CD4-positive, alpha-beta T cell (primary cell): Measurements from ENCODE around the gene GLB1L2. TPM values are rescaled to one million over a fixed set of nuclear protein-coding genes. Genes with fewer than 3 reads are reported as not detected.
A peak's percentile ranks its signal among the peaks of the same experiment; 100 is the strongest.

Source experiments
- ATAC-seq: fragments of 200-7000 bp; cut with Tn5 transposase; one replicate; pipeline ENCODE4 v1.10.0; 2022; ENCODE audit warnings: mild to moderate bottlenecking; ENCODE audit not compliant: poor library complexity
- CTCF ChIA-PET: fragments of 350-600 bp; sonication (Branson Sonifier 250); formaldehyde crosslinking; loops from one replicate; lab custom pipeline; 2021; ENCODE audit warnings: antibody characterized with exemption, inconsistent platforms; lab: Charles Lee
- POLR2A ChIA-PET: fragments of 350-600 bp; sonication (Branson Sonifier 250); formaldehyde crosslinking; loops from one replicate; lab custom pipeline; 2021; ENCODE audit warnings: antibody characterized with exemption, inconsistent platforms; lab: Charles Lee
- DNase-seq, 14 experiments: peaks; one replicate each; pipeline ENCODE4 v3.0.0-alpha.2; 2013 to 2020; ENCODE audit warnings: mixed read lengths in 2 of 14
- H3K27ac ChIP-seq, 2 donors: one replicate each; pipeline versions ENCODE4 v1.5.1 to v1.7.0; 2013; ENCODE audit warnings: low read length in 2 of 2, low read depth in 1 of 2, mild to moderate bottlenecking in 1 of 2
- H3K27me3 ChIP-seq, 2 experiments: 1 replicate in 1 of 2; 2 replicates in 1 of 2; pipeline versions ENCODE4 v1.6.1 to v1.7.0; 2013; ENCODE audit warnings: low read length in 2 of 2, control low read depth in 1 of 2, mild to moderate bottlenecking in 1 of 2, moderate library complexity in 1 of 2; ENCODE audit not compliant: insufficient read depth in 2 of 2, control insufficient read depth in 1 of 2
- H3K36me3 ChIP-seq: one replicate; pipeline ENCODE4 v1.6.1; 2013; ENCODE audit warnings: low read length, control low read depth; ENCODE audit not compliant: insufficient read depth
- H3K4me1 ChIP-seq: one replicate; pipeline ENCODE4 v1.6.1; 2013; ENCODE audit warnings: low read length, control low read depth; ENCODE audit not compliant: insufficient read depth
- H3K4me3 ChIP-seq: one replicate; pipeline ENCODE4 v1.5.1; 2013; ENCODE audit warnings: mild to moderate bottlenecking, low read length, moderate library complexity
- H3K9me3 ChIP-seq, 2 experiments: 1 replicate in 1 of 2; 2 replicates in 1 of 2; pipeline versions ENCODE4 v1.6.1 to v1.7.0; 2013; ENCODE audit warnings: low read length in 2 of 2, mild to moderate bottlenecking in 2 of 2, control low read depth in 1 of 2, moderate library complexity in 1 of 2; ENCODE audit not compliant: control insufficient read depth in 1 of 2, insufficient read depth in 1 of 2
- H3K27ac Mint-ChIP-seq: one replicate; pipeline ENCODE4 v1.8.0; 2020; ENCODE audit warnings: mixed read lengths
- H3K27me3 Mint-ChIP-seq: one replicate; pipeline ENCODE4 v1.8.0; 2021; ENCODE audit warnings: mixed read lengths
- H3K36me3 Mint-ChIP-seq: one replicate; pipeline ENCODE4 v1.8.0; 2021; ENCODE audit warnings: low read depth, mixed read lengths
- H3K4me1 Mint-ChIP-seq: one replicate; pipeline ENCODE4 v1.8.0; 2021; ENCODE audit warnings: low read depth, mixed read lengths
- H3K4me3 Mint-ChIP-seq: one replicate; pipeline ENCODE4 v1.8.0; 2020; ENCODE audit warnings: mild to moderate bottlenecking, mixed read lengths
- H3K9me3 Mint-ChIP-seq: one replicate; pipeline ENCODE4 v1.8.0; 2020; ENCODE audit warnings: mixed read lengths
- intact Hi-C, 2 experiments: fragments of 100-400 bp; cut with DNase I in 1 of 2; cut with micrococcal nuclease in 1 of 2; formaldehyde crosslinking; loops; one replicate each; pipeline versions ENCODE4 v1.15.1 to v1.9.0; 2023 to 2025; cut with DNase I, micrococcal nuclease
- total RNA-seq, 174 experiments: library from RNA in 2 of 174; stranded (reverse) in 2 of 174; gene quantifications; one replicate each; pipeline ENCODE4 v1.2.3 and lab custom pipeline; 2021 to 2026
- TF ChIP-seq, protein P1 (sequence below): fragments of 200-600 bp; IDR thresholded peaks from one replicate; pipeline ENCODE4 v1.8.0; 2022; ENCODE audit warnings: antibody characterized with exemption, mild to moderate bottlenecking

GLB1L2 gene
- total RNA-seq, 2 experiments from 2014 or later = 0.59 to 0.63 TPM

DNA sequence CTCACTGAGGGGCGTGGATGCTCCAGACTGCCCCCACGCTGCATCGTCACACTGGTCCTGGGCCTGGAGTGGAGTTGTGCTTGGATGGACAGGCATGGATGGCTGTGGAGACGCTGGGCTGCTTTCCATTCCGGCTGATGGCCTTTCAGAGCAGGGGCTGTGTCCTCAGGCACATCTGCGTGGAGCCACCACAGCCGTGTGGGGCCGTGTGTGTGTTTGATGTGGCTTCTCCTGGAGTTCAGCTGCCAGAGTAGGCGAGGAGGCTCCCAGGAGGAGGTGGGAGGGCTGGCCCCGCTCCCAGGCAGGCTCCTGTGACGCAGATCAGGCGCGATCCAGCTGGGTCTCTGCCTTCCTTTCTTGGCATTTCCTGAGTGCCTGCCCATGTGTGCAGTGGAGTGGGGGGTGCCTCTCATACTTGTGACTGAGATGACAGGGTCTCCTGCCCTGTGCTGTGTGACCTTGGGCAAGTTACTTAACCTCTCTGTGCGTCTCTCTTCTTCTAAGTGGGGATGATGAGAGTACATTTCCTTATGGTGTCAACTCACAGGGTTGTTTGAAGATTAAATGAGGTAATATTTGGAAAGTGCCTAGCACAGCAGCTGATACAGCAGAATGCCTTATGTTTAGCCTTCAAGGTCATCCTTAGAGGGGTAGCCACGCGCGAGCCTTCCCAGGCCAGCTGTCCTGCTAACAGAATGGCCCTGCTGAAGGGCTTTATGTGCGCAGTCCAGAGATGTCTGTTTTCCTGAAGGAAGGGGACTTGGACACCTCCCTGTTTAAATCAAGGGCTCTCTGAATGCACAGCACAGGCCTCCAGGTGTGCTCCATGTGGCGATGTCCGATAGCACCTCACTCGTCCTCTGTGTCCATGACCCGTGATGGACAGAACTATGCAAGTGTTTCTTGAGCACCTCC is 33.5 kb downstream of the GLB1L2 start:
- Mint-ChIP-seq H3K36me3 (no peaks in the 10 kb centered on the region), H3K9me3 (no peaks in the 10 kb centered on the region), H3K4me3 (no peak overlapping the region), H3K27ac (no peak overlapping the region), H3K4me1 (peaks cover 6% of the 10 kb centered on the region), H3K27me3 (peaks cover 9% of the 10 kb centered on the region)
- Histone ChIP-seq H3K9me3 (peaks cover 0 to 5% of the 10 kb centered on the region in 2 experiments), H3K27me3 (no peaks in the 10 kb centered on the region), H3K27ac (no peak overlapping the region), H3K36me3 (no peaks in the 10 kb centered on the region), H3K4me1 (peaks cover 3% of the 10 kb centered on the region), H3K4me3 (no peak overlapping the region)
- ATAC-seq = no peak
- POLR2A ChIA-PET = no interaction called here
- peak in 1 of 14 experiments; percentile 9 for DNase-seq
- intact Hi-C loops = no loop called here
- TF ChIP-seq, protein P1, sequence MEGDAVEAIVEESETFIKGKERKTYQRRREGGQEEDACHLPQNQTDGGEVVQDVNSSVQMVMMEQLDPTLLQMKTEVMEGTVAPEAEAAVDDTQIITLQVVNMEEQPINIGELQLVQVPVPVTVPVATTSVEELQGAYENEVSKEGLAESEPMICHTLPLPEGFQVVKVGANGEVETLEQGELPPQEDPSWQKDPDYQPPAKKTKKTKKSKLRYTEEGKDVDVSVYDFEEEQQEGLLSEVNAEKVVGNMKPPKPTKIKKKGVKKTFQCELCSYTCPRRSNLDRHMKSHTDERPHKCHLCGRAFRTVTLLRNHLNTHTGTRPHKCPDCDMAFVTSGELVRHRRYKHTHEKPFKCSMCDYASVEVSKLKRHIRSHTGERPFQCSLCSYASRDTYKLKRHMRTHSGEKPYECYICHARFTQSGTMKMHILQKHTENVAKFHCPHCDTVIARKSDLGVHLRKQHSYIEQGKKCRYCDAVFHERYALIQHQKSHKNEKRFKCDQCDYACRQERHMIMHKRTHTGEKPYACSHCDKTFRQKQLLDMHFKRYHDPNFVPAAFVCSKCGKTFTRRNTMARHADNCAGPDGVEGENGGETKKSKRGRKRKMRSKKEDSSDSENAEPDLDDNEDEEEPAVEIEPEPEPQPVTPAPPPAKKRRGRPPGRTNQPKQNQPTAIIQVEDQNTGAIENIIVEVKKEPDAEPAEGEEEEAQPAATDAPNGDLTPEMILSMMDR = no peak
- CTCF ChIA-PET = interaction anchor here (0.9 kb wide), 1 partner anchor 42 kb away, joined by 3 read pairs; no protein-coding TSS in a partner anchor

DNA sequence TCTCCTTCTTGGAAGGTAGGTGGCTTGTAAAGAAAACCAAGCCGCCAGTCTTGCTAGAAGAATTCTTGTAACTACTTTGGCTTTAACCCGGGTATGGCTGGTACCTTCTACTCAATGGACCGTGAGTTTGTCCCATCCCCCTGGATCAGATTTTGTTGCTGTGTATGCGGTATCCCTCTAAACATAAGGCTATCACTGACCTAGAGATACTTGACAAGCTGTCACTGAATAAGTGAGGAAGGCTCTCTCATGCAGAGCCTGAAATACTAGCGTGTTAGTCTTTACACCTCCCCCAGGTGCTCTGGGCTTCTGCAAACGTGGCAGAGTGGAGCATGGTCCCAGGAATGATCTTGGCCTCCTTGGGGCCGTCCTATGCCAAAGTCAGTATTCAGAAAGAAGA is 34.5 kb downstream of the GLB1L2 start:
- Mint-ChIP-seq H3K9me3 (no peaks in the 10 kb centered on the region), H3K27me3 (peaks cover 7% of the 10 kb centered on the region), H3K4me3 (no peak overlapping the region), H3K4me1 (peaks cover 6% of the 10 kb centered on the region), H3K27ac (no peak overlapping the region), H3K36me3 (no peaks in the 10 kb centered on the region)
- peaks cover 0 to 5% of the 10 kb centered on the region in 2 experiments for H3K9me3 ChIP-seq
- no peak overlapping the region for H3K4me3 ChIP-seq
- ATAC-seq = no peak
- no peak overlapping the region for H3K27ac ChIP-seq
- TF ChIP-seq, protein P1 = no peak
- no peaks in the 10 kb centered on the region for H3K36me3 ChIP-seq
- intact Hi-C loops = no loop called here
- no peak for DNase-seq
- ChIA-PET POLR2A (no interaction called here), CTCF (no interaction called here)
- H3K4me1 ChIP-seq = no peaks in the 10 kb centered on the region
- H3K27me3 ChIP-seq = no peaks in the 10 kb centered on the region

DNA sequence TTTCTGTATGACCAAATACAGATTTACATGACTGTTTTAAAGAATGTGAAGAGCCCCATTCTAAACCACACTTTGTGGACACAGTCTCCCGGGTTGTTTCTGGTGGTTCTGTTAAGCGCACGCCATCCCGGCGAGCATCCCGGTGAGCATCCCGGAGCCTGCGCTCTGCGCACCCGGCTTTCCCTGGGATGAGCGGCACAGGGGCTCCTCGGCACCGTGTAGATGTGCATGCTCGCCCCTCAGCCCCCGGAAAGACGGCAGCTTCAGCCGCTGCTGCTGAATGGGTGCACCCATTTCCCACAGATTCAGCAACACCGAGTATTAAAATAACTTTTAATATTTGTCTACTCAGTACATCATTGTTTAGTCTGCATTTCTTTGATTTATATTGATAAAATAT is 36.0 kb downstream of the GLB1L2 start:
- Histone ChIP-seq H3K4me1 (no peaks in the 10 kb centered on the region), H3K9me3 (no peaks in the 10 kb centered on the region), H3K27me3 (no peaks in the 10 kb centered on the region), H3K27ac (no peak overlapping the region), H3K36me3 (no peaks in the 10 kb centered on the region), H3K4me3 (no peak overlapping the region)
- ChIA-PET CTCF (no interaction called here), POLR2A (no interaction called here)
- DNase-seq (no peak), ATAC-seq (no peak)
- H3K27me3 Mint-ChIP-seq = no peaks in the 10 kb centered on the region
- intact Hi-C loops = no loop called here
- H3K4me1 Mint-ChIP-seq = no peaks in the 10 kb centered on the region
- H3K9me3 Mint-ChIP-seq = no peaks in the 10 kb centered on the region
- no peak overlapping the region for H3K27ac Mint-ChIP-seq
- no peaks in the 10 kb centered on the region for H3K36me3 Mint-ChIP-seq
- no peak overlapping the region for H3K4me3 Mint-ChIP-seq
- TF ChIP-seq, protein P1 = no peak
